IMR-90 (cell line): Measurements from ENCODE around the gene ERP44. TPM values are rescaled to one million over a fixed set of nuclear protein-coding genes. Genes with fewer than 3 reads are reported as not detected.

Source experiments
- microRNA-seq, 2 experiments: library from miRNA; stranded (forward) in 1 of 2; unstranded in 1 of 2; fragments of 10-50 nt in 1 of 2; fragments of <30 nt in 1 of 2; gene quantifications in 1 of 2; microRNA quantifications in 1 of 2; one replicate each; pipeline versions ENCODE3 to v1.1.0; 2013 to 2020; ENCODE audit not compliant: insufficient read depth in 1 of 2, insufficient read length in 1 of 2, unreplicated experiment in 1 of 2
- polyA plus RNA-seq, 3 experiments: library from polyadenylated mRNA; depleted of rRNA; stranded (reverse); fragments of >200 nt; gene quantifications; 2 replicates each; pipeline ENCODE4 v1.2.3, GENCODE V29; 2012; ENCODE audit warnings: low replicate concordance in 1 of 3
- small RNA-seq, 5 experiments: library from RNA; depleted of rRNA; stranded (forward); fragments of <200 nt; gene quantifications; one replicate each; pipeline ENCODE3, GENCODE V24; 2012
- total RNA-seq: library from RNA; depleted of rRNA; stranded (reverse); fragments of >200 nt; gene quantifications from 2 replicates; pipeline ENCODE4 v1.2.3, GENCODE V29; 2012; rRNA removed

Gene ERP44
- total and polyA plus RNA-seq, 2 of the 4 experiments (the other 2 are of a cell fraction), result 9.1 to 13.5 TPM

Small RNAs within 50 kb of the gene (microRNA-seq; reads per million reads assigned to microRNA genes)
- gene RN7SL75P (ENCODE audit: insufficient read depth, insufficient read length), result not detected

Small RNAs within 50 kb of the gene (small RNA-seq; reads per million reads assigned to genes)
- gene RN7SL75P, result 0 reads per million in 5 experiments

Other genes starting within 250 kb of the ERP44 start
- gene STX17, start 192.3 kb downstream of the ERP44 start, total RNA-seq, result 11.7 and 17.2 TPM in 2 replicates
- gene STX17, start 192.3 kb downstream of the ERP44 start, polyA plus RNA-seq (2012; rRNA removed), result 4.7 and 6.2 TPM in 2 replicates
- gene INVS, start 243 bp upstream of the ERP44 start, total RNA-seq, result 25.3 and 33.5 TPM in 2 replicates
- gene INVS, start 243 bp upstream of the ERP44 start, polyA plus RNA-seq (2012; rRNA removed), result 7.9 and 9.2 TPM in 2 replicates